Stimulated activated CD4-positive, alpha-beta T cell treated with anti-CD3 and anti-CD28 coated beads, Interleukin-2, amount 100 ng/mL, for 24 hours (primary cell): ENCODE data around the gene RTEL1.
A peak's percentile ranks its signal among the peaks of the same experiment; 100 is the strongest.

Source experiments
- DNase-seq, 2 donors: peaks; one replicate each; pipeline ENCODE4 v3.0.0-alpha.2; 2020

RTEL1 gene

GRCh38 chr20:63690003-63690897 lies 32.1 kb downstream of the RTEL1 start:
- no peak for DNase-seq

GRCh38 chr20:63690898-63691710 lies 33.0 kb downstream of the RTEL1 start:
- no peak for DNase-seq

- no peak for DNase-seq
Measured at GRCh38 chr20:63691711-63692435, 33.8 kb downstream of the RTEL1 start.

- no peak for DNase-seq
Measured at GRCh38 chr20:63692436-63693082, 34.4 kb downstream of the RTEL1 start.

DNA sequence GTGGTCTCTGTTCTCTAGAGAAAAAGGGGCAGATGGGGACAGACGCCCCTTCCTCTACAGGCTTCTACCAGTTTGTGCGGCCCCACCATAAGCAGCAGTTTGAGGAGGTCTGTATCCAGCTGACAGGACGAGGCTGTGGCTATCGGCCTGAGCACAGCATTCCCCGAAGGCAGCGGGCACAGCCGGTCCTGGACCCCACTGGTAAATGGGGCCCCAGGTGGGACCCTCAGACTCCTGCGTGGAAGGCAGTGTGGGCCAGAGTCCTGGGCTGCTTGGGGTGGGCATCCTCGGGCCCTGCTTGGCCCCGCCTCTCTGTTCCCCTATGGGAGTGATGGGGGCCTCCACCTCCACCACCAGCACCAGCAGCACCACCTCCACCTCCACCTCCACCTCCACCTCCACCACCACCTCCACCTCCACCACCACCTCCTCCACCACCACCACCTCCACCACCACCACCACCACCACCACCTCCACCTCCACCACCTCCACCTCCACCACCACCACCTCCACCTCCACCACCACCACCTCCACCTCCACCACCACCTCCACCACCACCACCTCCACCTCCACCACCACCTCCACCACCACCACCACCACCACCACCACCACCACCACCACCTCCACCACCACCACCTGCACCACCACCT lies 35.1 kb downstream of the RTEL1 start:
- no peak for DNase-seq

GRCh38 chr20:63693733-63694583 lies 35.8 kb downstream of the RTEL1 start:
- DNase-seq, result no peak

DNA sequence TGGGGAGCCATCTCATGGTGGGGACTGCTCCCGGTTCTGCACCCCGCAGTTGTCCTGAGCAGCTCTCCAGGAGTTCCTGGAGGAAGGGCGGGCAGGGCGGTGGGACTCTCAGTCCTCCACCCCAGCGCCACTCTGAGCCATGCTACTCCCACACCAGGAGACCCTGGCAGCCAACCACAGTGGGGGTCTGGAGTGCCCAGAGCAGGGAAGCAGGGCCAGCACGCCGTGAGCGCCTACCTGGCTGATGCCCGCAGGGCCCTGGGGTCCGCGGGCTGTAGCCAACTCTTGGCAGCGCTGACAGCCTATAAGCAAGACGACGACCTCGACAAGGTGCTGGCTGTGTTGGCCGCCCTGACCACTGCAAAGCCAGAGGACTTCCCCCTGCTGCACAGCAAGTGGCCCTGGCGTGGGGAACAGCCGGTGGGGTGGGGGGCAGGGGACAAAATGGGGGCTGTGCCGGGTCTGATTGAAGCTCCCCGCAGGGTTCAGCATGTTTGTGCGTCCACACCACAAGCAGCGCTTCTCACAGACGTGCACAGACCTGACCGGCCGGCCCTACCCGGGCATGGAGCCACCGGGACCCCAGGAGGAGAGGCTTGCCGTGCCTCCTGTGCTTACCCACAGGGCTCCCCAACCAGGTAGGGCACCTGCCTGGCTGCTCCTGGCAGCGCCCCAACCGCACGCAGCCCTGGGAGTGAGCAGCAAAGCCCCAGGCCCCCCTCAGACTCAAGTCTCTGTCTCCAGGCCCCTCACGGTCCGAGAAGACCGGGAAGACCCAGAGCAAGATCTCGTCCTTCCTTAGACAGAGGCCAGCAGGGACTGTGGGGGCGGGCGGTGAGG lies 36.7 kb downstream of the RTEL1 start:
- DNase-seq, result no peak

DNA sequence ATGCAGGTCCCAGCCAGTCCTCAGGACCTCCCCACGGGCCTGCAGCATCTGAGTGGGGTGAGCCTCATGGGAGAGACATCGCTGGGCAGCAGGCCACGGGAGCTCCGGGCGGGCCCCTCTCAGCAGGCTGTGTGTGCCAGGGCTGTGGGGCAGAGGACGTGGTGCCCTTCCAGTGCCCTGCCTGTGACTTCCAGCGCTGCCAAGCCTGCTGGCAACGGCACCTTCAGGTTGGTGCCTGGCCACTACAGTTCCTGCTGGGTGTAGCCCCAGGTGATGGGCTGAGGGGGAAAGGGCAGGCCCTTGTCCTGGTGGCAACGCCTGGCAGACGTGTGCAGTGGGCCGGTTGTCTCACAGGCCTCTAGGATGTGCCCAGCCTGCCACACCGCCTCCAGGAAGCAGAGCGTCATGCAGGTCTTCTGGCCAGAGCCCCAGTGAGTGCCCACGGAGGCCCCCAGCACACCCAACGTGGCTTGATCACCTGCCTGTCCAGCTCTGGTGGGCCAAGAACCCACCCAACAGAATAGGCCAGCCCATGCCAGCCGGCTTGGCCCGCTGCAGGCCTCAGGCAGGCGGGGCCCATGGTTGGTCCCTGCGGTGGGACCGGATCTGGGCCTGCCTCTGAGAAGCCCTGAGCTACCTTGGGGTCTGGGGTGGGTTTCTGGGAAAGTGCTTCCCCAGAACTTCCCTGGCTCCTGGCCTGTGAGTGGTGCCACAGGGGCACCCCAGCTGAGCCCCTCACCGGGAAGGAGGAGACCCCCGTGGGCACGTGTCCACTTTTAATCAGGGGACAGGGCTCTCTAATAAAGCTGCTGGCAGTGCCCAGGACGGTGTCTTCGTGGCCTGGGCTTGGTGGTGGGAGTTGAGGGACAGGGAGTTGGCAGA lies 37.6 kb downstream of the RTEL1 start:
- no peak for DNase-seq

GRCh38 chr20:63696306-63696627 lies 38.2 kb downstream of the RTEL1 start:
- no peak for DNase-seq

DNA sequence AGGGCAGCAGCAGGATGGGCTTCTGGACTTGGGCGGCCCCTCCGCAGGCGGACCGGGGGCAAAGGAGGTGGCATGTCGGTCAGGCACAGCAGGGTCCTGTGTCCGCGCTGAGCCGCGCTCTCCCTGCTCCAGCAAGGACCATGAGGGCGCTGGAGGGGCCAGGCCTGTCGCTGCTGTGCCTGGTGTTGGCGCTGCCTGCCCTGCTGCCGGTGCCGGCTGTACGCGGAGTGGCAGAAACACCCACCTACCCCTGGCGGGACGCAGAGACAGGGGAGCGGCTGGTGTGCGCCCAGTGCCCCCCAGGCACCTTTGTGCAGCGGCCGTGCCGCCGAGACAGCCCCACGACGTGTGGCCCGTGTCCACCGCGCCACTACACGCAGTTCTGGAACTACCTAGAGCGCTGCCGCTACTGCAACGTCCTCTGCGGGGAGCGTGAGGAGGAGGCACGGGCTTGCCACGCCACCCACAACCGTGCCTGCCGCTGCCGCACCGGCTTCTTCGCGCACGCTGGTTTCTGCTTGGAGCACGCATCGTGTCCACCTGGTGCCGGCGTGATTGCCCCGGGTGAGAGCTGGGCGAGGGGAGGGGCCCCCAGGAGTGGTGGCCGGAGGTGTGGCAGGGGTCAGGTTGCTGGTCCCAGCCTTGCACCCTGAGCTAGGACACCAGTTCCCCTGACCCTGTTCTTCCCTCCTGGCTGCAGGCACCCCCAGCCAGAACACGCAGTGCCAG lies 38.7 kb downstream of the RTEL1 start, which contains the start of gene TNFRSF6B:
Gene TNFRSF6B (plus strand): TSS at position 25 of the 729 bp plus-strand sequence. CDS start 116 bp downstream, at position 141.
- peak in 1 of 2 donors; percentile 47 for DNase-seq

DNA sequence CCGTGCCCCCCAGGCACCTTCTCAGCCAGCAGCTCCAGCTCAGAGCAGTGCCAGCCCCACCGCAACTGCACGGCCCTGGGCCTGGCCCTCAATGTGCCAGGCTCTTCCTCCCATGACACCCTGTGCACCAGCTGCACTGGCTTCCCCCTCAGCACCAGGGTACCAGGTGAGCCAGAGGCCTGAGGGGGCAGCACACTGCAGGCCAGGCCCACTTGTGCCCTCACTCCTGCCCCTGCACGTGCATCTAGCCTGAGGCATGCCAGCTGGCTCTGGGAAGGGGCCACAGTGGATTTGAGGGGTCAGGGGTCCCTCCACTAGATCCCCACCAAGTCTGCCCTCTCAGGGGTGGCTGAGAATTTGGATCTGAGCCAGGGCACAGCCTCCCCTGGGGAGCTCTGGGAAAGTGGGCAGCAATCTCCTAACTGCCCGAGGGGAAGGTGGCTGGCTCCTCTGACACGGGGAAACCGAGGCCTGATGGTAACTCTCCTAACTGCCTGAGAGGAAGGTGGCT lies 39.3 kb downstream of the RTEL1 start:
- no peak for DNase-seq

DNA sequence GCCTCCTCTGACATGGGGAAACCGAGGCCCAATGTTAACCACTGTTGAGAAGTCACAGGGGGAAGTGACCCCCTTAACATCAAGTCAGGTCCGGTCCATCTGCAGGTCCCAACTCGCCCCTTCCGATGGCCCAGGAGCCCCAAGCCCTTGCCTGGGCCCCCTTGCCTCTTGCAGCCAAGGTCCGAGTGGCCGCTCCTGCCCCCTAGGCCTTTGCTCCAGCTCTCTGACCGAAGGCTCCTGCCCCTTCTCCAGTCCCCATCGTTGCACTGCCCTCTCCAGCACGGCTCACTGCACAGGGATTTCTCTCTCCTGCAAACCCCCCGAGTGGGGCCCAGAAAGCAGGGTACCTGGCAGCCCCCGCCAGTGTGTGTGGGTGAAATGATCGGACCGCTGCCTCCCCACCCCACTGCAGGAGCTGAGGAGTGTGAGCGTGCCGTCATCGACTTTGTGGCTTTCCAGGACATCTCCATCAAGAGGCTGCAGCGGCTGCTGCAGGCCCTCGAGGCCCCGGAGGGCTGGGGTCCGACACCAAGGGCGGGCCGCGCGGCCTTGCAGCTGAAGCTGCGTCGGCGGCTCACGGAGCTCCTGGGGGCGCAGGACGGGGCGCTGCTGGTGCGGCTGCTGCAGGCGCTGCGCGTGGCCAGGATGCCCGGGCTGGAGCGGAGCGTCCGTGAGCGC lies 39.9 kb downstream of the RTEL1 start:
- DNase-seq, result no peak

DNA sequence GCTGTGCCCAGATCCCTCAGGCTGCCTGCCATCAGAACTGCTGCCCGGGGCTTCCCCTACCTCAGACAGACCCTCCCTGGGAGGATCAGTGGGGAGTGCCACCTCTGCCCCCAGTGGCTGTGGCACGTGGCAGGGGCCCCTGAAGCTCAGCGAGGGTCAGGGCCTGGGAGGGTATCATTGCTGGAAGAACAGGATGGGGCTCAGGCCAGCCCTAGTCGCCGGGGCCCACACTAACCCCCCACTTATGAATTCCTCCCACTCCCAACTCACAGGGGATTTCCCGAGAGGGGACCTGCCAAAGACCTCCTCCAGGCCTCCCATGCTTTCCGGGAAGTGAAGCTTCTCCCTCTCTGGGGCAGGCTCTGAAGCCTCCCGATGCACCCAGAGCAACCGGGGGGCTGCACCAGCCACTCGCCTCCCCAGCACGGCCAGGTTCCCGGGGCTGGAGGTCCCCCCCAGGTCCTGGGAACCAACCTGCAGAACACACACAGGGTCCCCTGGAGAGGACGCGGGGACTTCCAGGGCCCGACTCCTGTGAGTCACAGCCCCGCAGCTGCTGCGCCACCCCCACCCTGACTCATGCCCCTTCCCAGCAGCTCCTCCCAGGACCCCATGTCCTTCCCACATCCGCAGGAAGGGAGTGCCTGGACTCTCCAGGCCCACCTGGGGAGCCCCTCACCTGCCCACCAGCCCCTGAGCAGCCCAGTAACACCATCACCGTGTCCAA lies 40.8 kb downstream of the RTEL1 start:
- DNase-seq, result peak; percentile 65 to 71

DNA sequence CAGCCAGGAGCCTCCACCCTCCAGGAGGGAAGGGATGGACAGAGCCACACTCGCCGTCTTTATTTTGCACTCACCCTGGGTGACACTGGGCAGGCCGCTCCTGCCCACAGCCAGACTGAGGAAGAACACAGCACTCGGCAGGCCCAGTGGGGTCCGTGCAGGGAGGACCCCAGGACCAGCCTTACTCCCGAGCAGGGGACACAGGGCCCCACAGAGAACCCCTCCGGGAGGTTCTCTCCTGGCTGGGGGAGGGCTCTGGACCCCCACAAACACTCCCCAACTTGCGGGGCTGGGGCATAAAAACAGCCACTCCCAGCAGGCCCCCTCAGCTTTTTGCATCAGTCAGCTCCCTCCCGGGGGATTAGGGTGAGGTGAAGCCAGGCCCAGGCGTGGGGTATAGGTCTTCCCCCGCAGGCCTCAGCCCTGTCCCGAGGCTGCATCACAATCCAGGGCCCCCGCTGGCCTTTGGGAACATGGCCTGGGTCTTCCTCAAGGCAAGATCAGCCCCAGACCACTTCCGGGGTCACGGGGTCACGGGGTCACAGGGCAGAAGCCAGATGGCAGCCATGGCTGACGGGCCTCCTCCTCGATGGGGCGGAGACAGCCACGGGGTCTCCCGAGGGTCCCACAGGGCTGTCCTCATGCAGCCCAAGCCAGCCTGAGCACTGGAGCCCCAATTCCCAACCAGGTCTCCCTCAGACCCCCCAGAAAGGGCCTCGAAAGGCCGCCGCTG lies 41.5 kb downstream of the RTEL1 start:
- DNase-seq, result no peak

- DNase-seq, result no peak
Measured at GRCh38 chr20:63700199-63701050, 42.3 kb downstream of the RTEL1 start.
